ENCODE data around the gene UBR2. TPM values are rescaled to one million over a fixed set of nuclear protein-coding genes. Genes with fewer than 3 reads are reported as not detected.
"Not testable (repeated sequence)": the region's sequence is repeated elsewhere in the genome, so short reads cannot be mapped to it uniquely, and the experiment has no call there.

The UBR2 gene
- total RNA-seq, 2 experiments from 2014 or later, result 31.4 to 32.5 TPM

GRCh38 chr6:42733867-42734481, 170.1 kb downstream of the UBR2 start:
- POLR2A ChIA-PET, result interaction anchor here (0.6 kb wide), 1 partner anchor 85 kb away, joined by 3 read pairs; no protein-coding TSS in a partner anchor
- CTCF ChIA-PET, result interaction anchor here (0.7 to 1.6 kb wide), 2 partner anchors 8 to 17 kb away, joined by 4 to 5 read pairs; no protein-coding TSS in a partner anchor
- H3K9me3 Mint-ChIP-seq; H3K4me1 Mint-ChIP-seq (ENCODE audit: low read depth); DNase-seq; intact Hi-C loops (cut with micrococcal nuclease); H3K4me3 Mint-ChIP-seq; H3K36me3 Mint-ChIP-seq; H3K27ac Mint-ChIP-seq; H3K27me3 Mint-ChIP-seq: not testable (repeated sequence)

GRCh38 chr6:42735976-42736375, 172.1 kb downstream of the UBR2 start:
- H3K4me1 Mint-ChIP-seq (ENCODE audit: low read depth), result no peaks in the 10 kb centered on the region
- ChIA-PET CTCF (no interaction called here), POLR2A (no interaction called here)
- intact Hi-C loops (cut with micrococcal nuclease), result no loop called here
- DNase-seq, result no peak
- H3K9me3 Mint-ChIP-seq, result no peaks in the 10 kb centered on the region
- H3K27ac Mint-ChIP-seq, result no peak overlapping the region
- no peak overlapping the region for H3K4me3 Mint-ChIP-seq
- H3K27me3 Mint-ChIP-seq, result no peaks in the 10 kb centered on the region
- no peaks in the 10 kb centered on the region for H3K36me3 Mint-ChIP-seq

DNA sequence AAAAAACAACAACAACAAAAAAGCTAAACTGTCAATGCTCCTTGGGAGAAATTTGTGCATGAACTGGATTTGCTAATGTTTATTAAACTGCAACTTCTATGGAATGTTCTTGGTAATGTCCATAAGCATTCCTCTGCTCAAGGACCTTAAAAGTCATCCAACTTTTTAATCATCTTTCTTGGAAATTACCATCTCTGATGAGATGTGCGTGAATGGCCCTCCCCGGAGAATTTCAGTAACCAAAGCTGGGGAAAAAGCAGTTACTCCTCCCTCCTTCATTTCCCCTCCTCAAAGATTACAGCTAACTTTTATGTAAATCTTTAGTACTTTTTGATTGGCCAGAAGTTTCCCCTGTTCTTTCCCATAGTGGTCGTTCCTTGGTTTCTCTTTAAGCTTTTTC, 176.9 kb downstream of the UBR2 start:
- Mint-ChIP-seq H3K36me3 (peaks cover 6% of the 10 kb centered on the region), H3K27me3 (no peaks in the 10 kb centered on the region), H3K4me3 (no peak overlapping the region), H3K9me3 (peaks cover 2% of the 10 kb centered on the region), H3K27ac (no peak overlapping the region), H3K4me1 (ENCODE audit: low read depth) (peaks cover 8% of the 10 kb centered on the region)
- CTCF ChIA-PET, result interaction anchor here (1.3 kb wide), 1 partner anchor 14 kb away, joined by 5 read pairs; no protein-coding TSS in a partner anchor
- intact Hi-C loops (cut with micrococcal nuclease), result loop anchor here (10.0 kb wide), 1 partner anchor 434 kb away; the partner anchor contains the start of gene SRF
- POLR2A ChIA-PET, result no interaction called here
- no peak for DNase-seq

- intact Hi-C loops (cut with micrococcal nuclease), result loop anchor here (10.0 kb wide), 1 partner anchor 432 kb away; the partner anchor contains the start of gene SRF
- ChIA-PET POLR2A (interaction anchor here (1.6 kb wide), 1 partner anchor 29 kb away, joined by 4 read pairs; no protein-coding TSS in a partner anchor), CTCF (interaction anchor here (1.0 to 1.1 kb wide), 3 partner anchors 15 to 401 kb away, joined by 3 to 4 read pairs (median 3); no protein-coding TSS in a partner anchor)
- no peaks in the 10 kb centered on the region for H3K27me3 Mint-ChIP-seq
- H3K4me3 Mint-ChIP-seq, result no peak overlapping the region
- H3K4me1 Mint-ChIP-seq (ENCODE audit: low read depth), result peaks cover 9% of the 10 kb centered on the region
- no peak for DNase-seq
- H3K9me3 Mint-ChIP-seq, result peaks cover 2% of the 10 kb centered on the region
- H3K36me3 Mint-ChIP-seq, result peaks cover 8% of the 10 kb centered on the region
- H3K27ac Mint-ChIP-seq, result no peak overlapping the region
Measured at GRCh38 chr6:42742116-42742894, 178.5 kb downstream of the UBR2 start.

Other genes starting within 250 kb of the UBR2 start
- gene TRERF1, start 112.1 kb upstream of the UBR2 start, total RNA-seq, result 10 to 100 TPM; 16.3 to 16.7 TPM
- not detected for gene PRPH2, start 158.6 kb downstream of the UBR2 start, total RNA-seq
- 10 to 100 TPM; 17.3 TPM for gene TBCC, start 182.1 kb downstream of the UBR2 start, total RNA-seq
- gene BICRAL, start 218.0 kb downstream of the UBR2 start, total RNA-seq, result 10 to 100 TPM; 12.0 to 12.1 TPM

Measured in activated CD4-positive, alpha-beta memory T cell treated with anti-CD3 and anti-CD28 coated beads for 36 hours (primary cell).